Keratinocyte (primary cell): Measurements from ENCODE around the gene ASH1L. TPM values are rescaled to one million over a fixed set of nuclear protein-coding genes. Genes with fewer than 3 reads are reported as not detected.
"Not testable (repeated sequence)": the region's sequence is repeated elsewhere in the genome, so short reads cannot be mapped to it uniquely, and the experiment has no call there.

Experiments
- DNase-seq: peaks from one replicate; pipeline ENCODE4 v3.0.0-alpha.2; 2011; ENCODE audit warnings: low read depth, missing footprints, low spot score
- FAIRE-seq: peaks from 2 replicates; lab custom pipeline; 2011; peaks lifted over from hg19 to GRCh38; lab: Jason Lieb, UNC
- H2AFZ ChIP-seq: 2 replicates; pipeline ENCODE4 v1.6.0; 2012; ENCODE audit warnings: low read length, control low read depth, inconsistent platforms; ENCODE audit not compliant: control insufficient read depth
- H3K27ac ChIP-seq: 2 replicates; pipeline ENCODE4 v1.5.1; 2011; ENCODE audit warnings: low read length; ENCODE audit not compliant: control insufficient read depth, insufficient read depth
- H3K27me3 ChIP-seq: 3 replicates; pipeline ENCODE4 v1.6.0; 2011; ENCODE audit warnings: low read length; ENCODE audit not compliant: control insufficient read depth, insufficient read depth; ENCODE audit errors: extremely low read depth
- H3K36me3 ChIP-seq, 2 experiments: 2 replicates in 1 of 2; 3 replicates in 1 of 2; pipeline ENCODE4 v1.5.1; 2011; ENCODE audit warnings: low read length in 2 of 2, mild to moderate bottlenecking in 1 of 2; ENCODE audit not compliant: control insufficient read depth in 2 of 2, insufficient read depth in 2 of 2; ENCODE audit errors: extremely low read depth in 1 of 2
- H3K4me1 ChIP-seq: 3 replicates; pipeline ENCODE4 v1.5.1; 2011; ENCODE audit warnings: low read length; ENCODE audit not compliant: control insufficient read depth, insufficient read depth; ENCODE audit errors: extremely low read depth
- H3K4me2 ChIP-seq: 3 replicates; pipeline ENCODE4 v1.6.0; 2011; ENCODE audit warnings: low read depth, low read length; ENCODE audit not compliant: control insufficient read depth, insufficient read depth; ENCODE audit errors: extremely low read depth
- H3K4me3 ChIP-seq, 3 experiments: fragments of 200-600 bp in 1 of 3; sonication (generic) in 1 of 3; 2 replicates in 2 of 3; 3 replicates in 1 of 3; pipeline ENCODE4 v1.5.1; 2011 to 2016; ENCODE audit warnings: low read length in 3 of 3, mild to moderate bottlenecking in 3 of 3, control low read depth in 2 of 3, inconsistent platforms in 1 of 3, low read depth in 1 of 3, mixed read lengths in 1 of 3, mixed run types in 1 of 3, moderate library complexity in 1 of 3; ENCODE audit not compliant: control insufficient read depth in 2 of 3, insufficient read depth in 2 of 3; ENCODE audit errors: extremely low read depth in 1 of 3
- H3K79me2 ChIP-seq: 2 replicates; pipeline ENCODE4 v1.6.0; 2012; ENCODE audit warnings: low read length; ENCODE audit not compliant: control insufficient read depth, insufficient read depth
- H3K9ac ChIP-seq: 3 replicates; pipeline ENCODE4 v1.6.0; 2011; ENCODE audit warnings: low read length; ENCODE audit not compliant: control insufficient read depth, insufficient read depth; ENCODE audit errors: extremely low read depth
- H3K9me1 ChIP-seq: 3 replicates; pipeline ENCODE4 v1.6.0; 2011; ENCODE audit warnings: low read length; ENCODE audit not compliant: control insufficient read depth, insufficient read depth; ENCODE audit errors: extremely low read depth
- H3K9me3 ChIP-seq: 2 replicates; pipeline ENCODE4 v1.5.1; 2012; ENCODE audit warnings: low read depth, low read length; ENCODE audit not compliant: control insufficient read depth
- H4K20me1 ChIP-seq: 3 replicates; pipeline ENCODE4 v1.6.0; 2011; ENCODE audit warnings: low read length; ENCODE audit not compliant: control insufficient read depth, insufficient read depth; ENCODE audit errors: extremely low read depth
- CTCF ChIP-seq, 3 experiments: IDR thresholded peaks in 1 of 3; conservative IDR thresholded peaks in 1 of 3; optimal IDR thresholded peaks in 1 of 3; 2 replicates in 2 of 3; 3 replicates in 1 of 3; pipeline versions ENCODE3 to v1.5.1; 2011; ENCODE audit warnings: low read length in 3 of 3, mild to moderate bottlenecking in 3 of 3, moderate library complexity in 2 of 3, control low read depth in 1 of 3, inconsistent platforms in 1 of 3; ENCODE audit not compliant: insufficient read depth in 2 of 3; ENCODE audit errors: extremely low read depth in 1 of 3
- EZH2 ChIP-seq: IDR thresholded peaks from one replicate; pipeline ENCODE4 v1.6.1; 2012; ENCODE audit warnings: inconsistent platforms, mild to moderate bottlenecking, low read length, moderate library complexity
- dilution Hi-C: fragments of 300-500 bp; cut with MboI; formaldehyde crosslinking; loops from one replicate; pipeline ENCODE4 v1.7.0; 2020; ENCODE audit warnings: low sequenced_read_pairs; ENCODE audit not compliant: extremely low pct_ligation_motif_present
- polyA plus RNA-seq, 5 experiments: library from polyadenylated mRNA; depleted of rRNA in 3 of 5; stranded (reverse) in 3 of 5; stranded (forward) in 1 of 5; unstranded in 1 of 5; fragments of >200 nt; gene quantifications; 1 replicate in 1 of 5; 2 replicates in 3 of 5; 3 replicates in 1 of 5; pipeline versions ENCODE4 v1.2.1 to v1.2.3, GENCODE V29; 2011 to 2012; ENCODE audit warnings: missing spikeins in 2 of 5, low read depth in 1 of 5, low replicate concordance in 1 of 5

The ASH1L gene
- polyA plus RNA-seq, 1 donor (not counting 4 experiments of a cell fraction or from before 2014, with no cell fraction given), result 13.8 TPM

GRCh38 chr1:155607708-155608107 is 45.1 kb upstream of the ASH1L start:
- dilution Hi-C loops, result no loop called here
- Histone ChIP-seq H3K36me3 (peaks cover 5% of the 10 kb centered on the region in 2 experiments), H3K4me3 (no peak overlapping the region), H3K4me2 (no peak overlapping the region), H3K27ac (no peak overlapping the region), H3K4me1 (no peaks in the 10 kb centered on the region), H4K20me1 (no peaks in the 10 kb centered on the region), H3K9me1 (no peaks in the 10 kb centered on the region), H3K27me3 (no peaks in the 10 kb centered on the region), H3K9ac (no peak overlapping the region), H2AFZ (no peak overlapping the region), H3K9me3 (no peaks in the 10 kb centered on the region), H3K79me2 (peaks cover 1% of the 10 kb centered on the region)
- FAIRE-seq, result no peak
- TF ChIP-seq EZH2 (no peak), CTCF (optimal IDR thresholded peaks at IDR 0.05 in 1 of 3, IDR thresholded peaks at IDR 0.05 in 1 of 3, conservative IDR thresholded peaks at IDR 0.05 in 1 of 3; ENCODE audit: extremely low read depth in 1 of 3, insufficient read depth in 2 of 3, low read length in 3 of 3) (no peak)
- no peak for DNase-seq

GRCh38 chr1:155599828-155600572 is 37.4 kb upstream of the ASH1L start:
- Histone ChIP-seq H2AFZ (peak overlapping the region; percentile 58), H3K9ac (peak overlapping the region; percentile 15), H3K27ac (peak overlapping the region; percentile 49), H3K4me1 (peaks cover 15% of the 10 kb centered on the region), H3K4me2 (peak overlapping the region; percentile 27)
- DNase-seq, H3K9me3 ChIP-seq, H3K36me3 ChIP-seq, FAIRE-seq, H4K20me1 ChIP-seq, H3K79me2 ChIP-seq, dilution Hi-C loops, H3K9me1 ChIP-seq, H3K27me3 ChIP-seq, H3K4me3 ChIP-seq: not testable (repeated sequence)
